SK-N-DZ (cell line): ENCODE measurements around the gene POU4F1.

Experiments used
- DNase-seq: peaks from one replicate; pipeline ENCODE4 v3.0.0-alpha.2; 2015; ENCODE audit warnings: low spot score

POU4F1 gene

DNA sequence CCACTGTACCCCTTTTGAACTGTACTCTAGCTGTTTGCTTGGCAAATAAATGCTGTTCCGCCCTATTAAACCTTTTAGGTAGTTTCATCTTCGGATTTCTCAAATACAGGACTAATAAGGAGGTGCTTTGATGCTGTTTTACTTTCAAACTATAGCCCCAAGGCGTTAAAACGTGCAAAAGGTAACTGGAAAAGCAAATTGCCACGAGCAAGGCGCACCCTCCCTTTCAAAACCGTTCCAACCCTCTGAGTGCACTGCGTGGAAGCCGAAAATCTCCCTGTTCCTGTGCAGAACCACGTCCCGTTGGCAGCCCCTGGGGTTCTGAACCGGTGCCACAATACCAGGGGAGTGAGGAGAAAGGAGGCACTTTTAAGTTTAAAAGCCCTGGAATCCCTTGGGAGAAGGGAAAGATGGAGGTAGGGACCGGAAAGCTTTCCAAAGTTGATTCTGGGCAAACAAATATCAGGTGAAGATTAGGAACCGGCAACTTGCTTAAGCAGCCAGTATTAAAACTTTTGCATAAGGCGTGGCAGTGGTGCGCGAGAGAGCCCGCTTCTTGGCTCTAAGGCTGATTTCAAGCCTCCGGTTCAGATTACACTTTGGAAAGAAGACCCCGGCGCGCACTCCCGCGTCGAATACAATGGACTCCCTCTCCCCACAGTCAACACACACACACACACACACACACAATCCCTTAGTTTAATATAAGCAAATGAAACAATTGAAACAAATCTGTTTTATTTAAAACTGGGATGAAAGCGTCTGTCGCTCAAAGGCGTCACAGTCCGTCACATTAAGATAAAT lies 9.5 kb downstream of the POU4F1 start:
- DNase-seq: no peak

DNA sequence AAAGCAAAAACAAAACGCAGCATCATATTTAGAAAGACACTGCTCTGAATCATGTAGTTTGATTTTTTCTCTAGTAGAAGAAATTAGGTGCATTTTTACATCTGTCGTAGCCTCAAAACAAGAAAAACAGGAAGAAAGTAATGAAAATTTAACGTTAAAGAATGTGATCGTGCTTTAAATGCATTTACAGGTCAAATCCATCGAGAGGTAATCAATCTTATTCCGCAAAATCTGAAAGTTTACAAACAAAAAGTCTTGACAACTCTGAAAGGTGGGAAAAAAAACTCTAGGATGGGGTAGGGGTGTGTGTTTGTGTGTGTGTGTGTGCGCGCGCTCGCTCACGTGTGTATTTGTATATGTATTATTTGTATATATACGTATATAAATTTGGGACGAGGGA lies 10.2 kb downstream of the POU4F1 start:
- DNase-seq: no peak

DNA sequence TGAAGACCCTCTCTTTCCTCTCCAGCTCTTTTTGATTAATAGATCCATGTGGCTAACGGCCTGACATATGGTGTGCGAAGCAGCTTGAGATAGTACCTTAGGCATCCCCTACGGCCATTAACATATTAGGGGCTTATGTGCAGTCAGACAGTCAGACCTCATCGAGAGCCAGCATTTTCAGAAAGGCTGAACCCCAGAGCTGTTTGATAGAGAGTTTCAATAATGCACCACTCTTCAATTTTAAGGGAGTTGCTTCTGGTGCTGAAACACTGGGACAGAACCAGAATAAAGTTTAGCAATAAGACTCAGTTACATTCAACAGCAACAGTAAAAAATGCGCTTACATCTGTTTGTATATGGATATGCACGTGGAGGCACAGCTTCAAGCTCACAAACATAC lies 10.8 kb downstream of the POU4F1 start:
- DNase-seq: no peak

DNA sequence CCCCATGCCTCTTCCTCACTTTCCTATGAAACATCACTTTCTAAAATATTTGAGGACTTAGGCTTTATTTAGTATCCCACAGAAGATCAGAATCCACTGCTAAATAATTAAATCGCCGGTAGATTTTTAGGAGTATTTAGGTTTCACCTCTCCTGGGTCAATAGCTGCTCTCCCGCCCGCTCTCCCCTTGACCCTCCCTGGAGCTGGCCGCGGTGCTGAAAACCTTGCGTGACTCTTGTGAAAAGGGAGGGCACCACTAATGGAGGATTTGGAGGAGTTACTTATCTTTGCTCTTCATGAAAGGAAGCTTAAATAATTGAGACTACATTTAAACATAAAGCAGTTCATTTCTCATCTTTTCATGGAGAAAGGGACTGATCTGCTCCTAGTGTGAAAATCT lies 14.1 kb downstream of the POU4F1 start:
- DNase-seq: no peak

DNA sequence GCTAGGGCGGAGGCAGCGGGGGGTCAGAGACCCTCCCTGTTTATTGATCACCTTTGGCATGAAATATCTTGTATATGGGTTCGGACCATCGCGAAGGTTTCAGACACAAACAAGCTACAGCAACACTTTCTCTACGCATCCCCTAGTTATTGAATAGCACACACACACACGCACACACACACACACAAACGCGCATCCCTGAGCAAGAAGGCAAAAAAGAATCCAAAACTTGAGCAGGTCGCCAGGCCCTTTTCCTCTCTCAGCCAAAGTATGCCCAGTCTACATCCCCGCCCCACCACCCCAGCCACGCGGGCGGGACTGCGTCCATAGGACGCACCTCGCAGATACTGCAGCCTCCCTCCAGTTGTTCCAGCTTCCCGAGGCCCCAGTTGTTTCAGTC lies 16.0 kb downstream of the POU4F1 start:
- DNase-seq: no peak

DNA sequence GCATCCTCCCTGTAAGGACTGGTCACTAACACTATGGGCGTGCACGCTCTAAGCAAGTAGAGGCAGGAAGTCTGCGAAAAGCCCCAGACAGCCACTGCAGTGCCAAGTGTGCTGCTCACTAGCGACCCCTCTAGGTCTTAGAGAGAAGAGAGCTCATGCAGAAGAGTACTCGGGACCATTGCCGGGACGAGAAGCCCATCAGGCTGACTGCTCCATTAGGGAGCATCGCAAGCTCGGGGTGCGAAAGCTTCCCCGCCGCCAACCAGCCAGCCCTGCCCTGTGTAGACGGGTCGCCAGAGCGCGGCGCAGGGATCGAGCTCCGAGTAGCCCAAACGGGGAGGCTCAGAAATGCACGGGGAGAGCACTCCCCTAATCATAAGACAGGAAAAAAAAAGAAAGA lies 16.6 kb downstream of the POU4F1 start:
- DNase-seq: no peak

DNA sequence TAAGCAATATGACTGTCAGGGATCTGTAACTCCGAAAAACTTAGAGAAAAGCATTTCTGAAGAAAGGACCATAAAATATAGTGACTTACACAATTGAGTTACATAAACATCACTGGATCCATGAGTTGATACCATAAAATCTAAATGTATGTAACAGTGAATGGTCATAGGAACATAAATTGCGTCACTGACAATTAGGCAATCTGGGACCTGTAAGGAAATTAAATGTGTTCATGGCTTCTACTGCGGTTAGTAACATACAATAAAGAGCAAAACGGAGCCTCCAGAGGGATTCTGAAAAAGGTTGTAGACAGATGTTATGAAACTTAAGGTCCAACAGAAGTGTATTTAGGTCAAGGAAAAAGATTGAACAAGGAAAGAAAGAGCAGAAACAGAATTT lies 27.1 kb downstream of the POU4F1 start:
- no peak for DNase-seq

DNA sequence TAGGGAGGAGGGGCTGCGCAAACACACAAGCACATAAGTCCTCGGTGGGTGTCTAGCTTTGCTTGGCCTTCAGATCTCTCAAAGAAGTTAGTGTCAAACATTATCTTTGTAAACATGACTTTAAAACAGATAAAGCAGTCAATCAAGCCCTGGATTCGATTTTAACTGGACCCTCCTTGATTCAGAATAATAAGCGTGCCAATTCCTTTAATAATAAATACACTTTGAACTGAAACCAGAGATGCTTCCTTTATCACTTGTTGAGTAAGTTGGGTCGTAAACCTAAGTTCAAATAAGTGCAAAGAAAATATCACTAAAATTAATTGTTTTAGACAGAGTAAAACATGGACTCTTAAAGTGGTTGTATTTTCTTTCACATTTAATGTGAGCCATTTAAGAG lies 30.9 kb downstream of the POU4F1 start:
- DNase-seq: no peak

DNA sequence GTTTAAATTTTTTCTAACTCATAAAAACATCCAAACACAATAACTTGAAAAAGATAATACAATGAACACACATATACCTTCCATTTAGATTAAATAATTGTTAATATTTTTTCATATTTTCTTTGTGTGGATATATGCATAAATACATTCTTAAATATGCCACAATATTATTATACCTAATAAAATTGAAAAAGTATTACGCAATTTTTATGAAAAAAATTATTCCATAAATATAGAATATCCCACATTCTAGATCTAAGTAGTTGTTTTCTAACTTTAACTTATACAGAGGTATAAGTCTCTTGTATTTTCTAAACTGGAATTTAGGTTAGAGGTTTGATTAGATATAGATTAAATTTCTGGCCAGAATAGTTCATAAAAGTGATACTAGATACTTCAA lies 34.3 kb downstream of the POU4F1 start:
- DNase-seq: no peak

DNA sequence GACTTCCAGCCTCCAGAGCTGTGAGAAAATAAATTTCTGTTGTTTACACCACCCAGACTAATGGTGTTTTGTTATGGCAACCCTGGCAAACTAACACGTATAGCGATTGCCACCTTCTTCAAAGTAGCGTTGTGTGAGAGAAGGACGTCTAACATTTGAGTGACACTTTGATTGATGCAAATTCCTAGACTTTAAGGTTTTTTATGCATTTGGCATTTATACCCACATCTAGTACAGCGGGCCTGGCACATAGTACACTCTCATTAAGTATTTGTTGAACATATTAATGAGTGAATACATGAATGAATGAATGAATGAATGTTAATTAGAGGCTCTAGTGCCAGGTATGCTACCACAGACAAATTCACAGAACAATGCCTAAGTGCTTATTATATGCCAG lies 36.7 kb downstream of the POU4F1 start:
- DNase-seq: no peak

DNA sequence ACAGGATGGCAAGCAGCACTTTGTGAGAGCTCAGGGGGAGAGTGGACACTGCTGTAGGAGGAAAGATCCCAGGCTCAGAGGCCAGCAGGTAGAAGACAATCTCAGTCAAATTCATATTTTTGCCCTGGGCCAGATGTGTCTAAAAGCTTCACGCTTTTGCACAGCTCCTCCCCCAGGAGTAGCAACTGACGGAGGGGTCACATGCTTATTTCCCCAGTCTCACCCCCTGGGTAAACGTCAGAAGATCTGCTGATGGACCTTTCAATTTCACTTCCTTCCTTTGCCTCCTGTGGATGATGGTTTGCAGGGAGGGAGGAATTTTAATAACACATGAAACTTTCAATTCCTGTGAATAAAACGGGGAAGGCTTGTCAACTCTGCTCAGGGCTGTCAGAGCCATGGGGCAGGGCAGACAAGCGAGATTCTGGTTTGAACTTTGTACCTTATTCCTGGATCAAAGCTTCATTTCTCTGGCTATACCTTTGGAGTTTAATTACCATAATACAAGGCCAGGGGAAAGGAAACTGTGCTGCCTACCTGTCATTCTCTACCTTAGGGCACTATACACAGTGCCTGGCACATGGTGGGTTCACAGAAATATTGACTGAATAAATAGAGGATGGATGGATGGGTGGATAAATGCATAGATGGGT lies 41.0 kb downstream of the POU4F1 start:
- DNase-seq: no peak
